GM12878 (cell line): ENCODE results near the gene GCNT1. TPM values are rescaled to one million over a fixed set of nuclear protein-coding genes. Genes with fewer than 3 reads are reported as not detected.

Experiments used
- ATAC-seq: fragments of 200-7000 bp; cut with Tn5 transposase; 3 replicates; pipeline ENCODE4 v1.9.1; 2020; ENCODE audit warnings: mild to moderate bottlenecking, moderate library complexity
- BruUV-seq: library from RNA; stranded (reverse); fragments of 400-500 nt; replicated peaks from 2 replicates; lab custom pipeline; 2021; lab: Mats Ljungman, UMichigan
- CTCF ChIA-PET: fragments of 300-600 bp; sonication (Branson Sonifier 250); formaldehyde crosslinking; extraction: SDS; loops from one replicate; lab custom pipeline; 2021; ENCODE audit warnings: inconsistent platforms; lab: Yijun Ruan, JAX
- POLR2A ChIA-PET: fragments of 350-600 bp; formaldehyde crosslinking; extraction: SDS; loops from one replicate; lab custom pipeline; 2021; ENCODE audit warnings: inconsistent platforms; lab: Charles Lee
- RAD21 ChIA-PET: fragments of 300-600 bp; sonication (Branson Sonifier 250); formaldehyde crosslinking; loops from one replicate; lab custom pipeline; 2023; ENCODE audit warnings: antibody characterized with exemption; ENCODE audit not compliant: unreplicated experiment; lab: Charles Lee
- SMC1A ChIA-PET: fragments of 300-600 bp; sonication (Branson Sonifier 250); formaldehyde crosslinking; loops from one replicate; lab custom pipeline; 2023; ENCODE audit not compliant: unreplicated experiment, uncharacterized antibody; lab: Charles Lee
- DNase-seq: peaks from one replicate; pipeline ENCODE4 v3.0.0-alpha.2; 2011; ENCODE audit warnings: low read depth, low spot score
- FAIRE-seq: peaks from 3 replicates; lab custom pipeline; 2011; peaks lifted over from hg19 to GRCh38; lab: Jason Lieb, UNC
- H2AFZ ChIP-seq: 2 replicates; pipeline ENCODE4 v1.6.0; 2011; ENCODE audit warnings: low read depth, low read length, control low read depth; ENCODE audit not compliant: control insufficient read depth
- H3K27ac ChIP-seq: 2 replicates; pipeline ENCODE4 v1.5.1; 2011; ENCODE audit warnings: control low read depth; ENCODE audit not compliant: control insufficient read depth, insufficient read depth
- H3K27me3 ChIP-seq, 2 experiments: replicated peaks in 1 of 2; 2 replicates each; pipeline versions ENCODE4 v1.6.0 to v1.6.1; 2011; ENCODE audit warnings: low read length in 1 of 2; ENCODE audit not compliant: control insufficient read depth in 2 of 2, insufficient read depth in 2 of 2
- H3K36me3 ChIP-seq, 2 experiments: 2 replicates each; pipeline ENCODE4 v1.5.1; 2011; ENCODE audit warnings: low read length in 1 of 2; ENCODE audit not compliant: control insufficient read depth in 2 of 2, insufficient read depth in 2 of 2
- H3K4me1 ChIP-seq: 2 replicates; pipeline ENCODE4 v1.6.1; 2011; ENCODE audit warnings: mild to moderate bottlenecking, low read length, moderate library complexity, mixed read lengths; ENCODE audit not compliant: control insufficient read depth, insufficient read depth
- H3K4me2 ChIP-seq: 2 replicates; pipeline ENCODE4 v1.6.0; 2011; ENCODE audit warnings: control low read depth; ENCODE audit not compliant: control insufficient read depth, insufficient read depth
- H3K4me3 ChIP-seq: fragments of 200-600 bp; sonication (generic); 2 replicates; pipeline ENCODE4 v1.5.1; 2016
- H3K79me2 ChIP-seq: 2 replicates; pipeline ENCODE4 v1.6.0; 2011; ENCODE audit warnings: low read length; ENCODE audit not compliant: control insufficient read depth, insufficient read depth
- H3K9ac ChIP-seq: 2 replicates; pipeline ENCODE4 v1.8.0; 2011; ENCODE audit warnings: low read length, control low read depth, mixed read lengths; ENCODE audit not compliant: control insufficient read depth, insufficient read depth
- H3K9me3 ChIP-seq: replicated peaks from 3 replicates; pipeline ENCODE4 v1.5.1; 2011; ENCODE audit warnings: mild to moderate bottlenecking, low read length; ENCODE audit not compliant: control insufficient read depth, insufficient read depth
- H4K20me1 ChIP-seq: 2 replicates; pipeline ENCODE4 v1.6.0; 2011; ENCODE audit not compliant: control insufficient read depth, insufficient read depth
- EP300 ChIP-seq, 2 experiments: fragments of 150-350 bp in 1 of 2; IDR thresholded peaks; 2 replicates each; pipeline ENCODE4 v1.6.1; 2011 to 2012; ENCODE audit warnings: low read depth in 2 of 2, low read length in 2 of 2, borderline replicate concordance in 1 of 2, improper control_type of control experiment in 1 of 2, inconsistent platforms in 1 of 2; ENCODE audit not compliant: control insufficient read depth in 1 of 2
- HDGF ChIP-seq: fragments of 450-650 bp; IDR thresholded peaks from 2 replicates; pipeline ENCODE4 v1.6.1; 2016; ENCODE audit warnings: antibody characterized with exemption
- NBN ChIP-seq: fragments of 450-650 bp; IDR thresholded peaks from 2 replicates; pipeline ENCODE4 v1.6.1; 2016
- NR2C1 ChIP-seq: fragments of 450-650 bp; IDR thresholded peaks from 2 replicates; pipeline ENCODE4 v1.6.1; 2017; ENCODE audit warnings: antibody characterized with exemption, mild to moderate bottlenecking, moderate library complexity
- ZNF687 ChIP-seq: fragments of 450-650 bp; IDR thresholded peaks from 2 replicates; pipeline ENCODE4 v1.6.1; 2017; ENCODE audit warnings: mild to moderate bottlenecking, moderate library complexity
- WGBS: methylation state at CpG from one replicate; pipeline ENCODE4 v1.1.6; 2016; ENCODE audit warnings: low lambda C conversion rate; ENCODE audit not compliant: insufficient replicate concordance, insufficient coverage; ENCODE audit errors: missing lambda C conversion rate; 5-methylcytosine and 5-hydroxymethylcytosine counted together
- in situ Hi-C: fragments of 300-500 bp; cut with MboI; formaldehyde crosslinking; loops from 9 replicates; pipeline ENCODE4 v1.14.3; 2018; ENCODE audit warnings: mixed read lengths
- intact Hi-C: fragments of 100-400 bp; cut with micrococcal nuclease; formaldehyde crosslinking; loops from one replicate; pipeline ENCODE4 v1.14.2; 2022; ENCODE audit not compliant: unreplicated experiment
- polyA plus RNA-seq, 11 experiments: library from polyadenylated mRNA; depleted of rRNA in 4 of 11; unstranded in 6 of 11; stranded (reverse) in 5 of 11; fragments of >200 nt; fragmentation: Nextera tagmentation in 4 of 11; fragmentation: Illumina TruSeq in 1 of 11; extraction: Ambion mirVana in 4 of 11; extraction: Trizol in 1 of 11; gene quantifications; 1 replicate in 1 of 11; 2 replicates in 10 of 11; pipeline versions ENCODE4 v1.2.1 to v1.2.3, GENCODE V29; 2011 to 2016; ENCODE audit warnings: inconsistent platforms in 2 of 11, missing spikeins in 2 of 11, low read depth in 1 of 11
- total RNA-seq, 4 experiments: library from RNA; depleted of rRNA in 3 of 4; stranded (reverse); fragments of >200 nt in 3 of 4; fragmentation: Illumina TruSeq in 1 of 4; extraction: Trizol in 1 of 4; gene quantifications; 2 replicates each; pipeline versions ENCODE4 v1.2.1 to v1.2.3, GENCODE V29; 2013 to 2021

GCNT1 gene
- total and polyA plus RNA-seq, 10 of the 15 experiments (the other 5 are each of a cell fraction or from before 2014, with no cell fraction given) = 2.8 to 17.8 (median 7.1) TPM

- TF ChIP-seq ZNF687 = no peak
- no peak for TF ChIP-seq HDGF
- TF ChIP-seq EP300 (IDR thresholded peaks at IDR 0.05; ENCODE audit: borderline replicate concordance in 1 of 2, control insufficient read depth in 1 of 2, low read depth in 2 of 2, low read length in 2 of 2) = no peak
- TF ChIP-seq NBN = no peak
Observed at GRCh38 chr9:76526026-76526425, 67.0 kb downstream of the GCNT1 start (continued).

- DNase-seq = no peak
- Histone ChIP-seq H3K4me3 (no peak overlapping the region), H3K36me3 (no peaks in the 10 kb centered on the region), H3K27me3 (no peaks in the 10 kb centered on the region), H3K4me1 (peaks cover 6% of the 10 kb centered on the region), H2AFZ (no peak overlapping the region), H4K20me1 (no peaks in the 10 kb centered on the region), H3K79me2 (no peaks in the 10 kb centered on the region), H3K9me3 (no peaks in the 10 kb centered on the region; the same call in 2 of the 3 replicates), H3K27ac (no peak overlapping the region), H3K9ac (no peak overlapping the region), H3K4me2 (no peak overlapping the region)
- intact Hi-C loops = no loop called here
- CTCF ChIA-PET = no interaction called here
- in situ Hi-C loops = no loop called here
- no peak for TF ChIP-seq NR2C1
- SMC1A ChIA-PET = interaction anchor here (1.0 kb wide), 1 partner anchor 20 kb away, joined by 4 read pairs; no protein-coding TSS in a partner anchor
- WGBS = 83% methylated on average over 7 of the region's 7 CpGs
- ATAC-seq = no peak
- POLR2A ChIA-PET = no interaction called here
- no peak for FAIRE-seq
- BruUV-seq = no TSS peak
- RAD21 ChIA-PET = no interaction called here
Observed at GRCh38 chr9:76528056-76528455, 69.1 kb downstream of the GCNT1 start.
